GM19025 (cell line): ENCODE results near the gene CPD.

Source experiments
- ATAC-seq: cut with Tn5 transposase; IDR thresholded peaks from one replicate; pipeline ENCODE4 v1.9.1; 2021; ENCODE audit warnings: mild to moderate bottlenecking, low read depth, moderate library complexity; ENCODE audit not compliant: unreplicated experiment

Gene CPD

DNA sequence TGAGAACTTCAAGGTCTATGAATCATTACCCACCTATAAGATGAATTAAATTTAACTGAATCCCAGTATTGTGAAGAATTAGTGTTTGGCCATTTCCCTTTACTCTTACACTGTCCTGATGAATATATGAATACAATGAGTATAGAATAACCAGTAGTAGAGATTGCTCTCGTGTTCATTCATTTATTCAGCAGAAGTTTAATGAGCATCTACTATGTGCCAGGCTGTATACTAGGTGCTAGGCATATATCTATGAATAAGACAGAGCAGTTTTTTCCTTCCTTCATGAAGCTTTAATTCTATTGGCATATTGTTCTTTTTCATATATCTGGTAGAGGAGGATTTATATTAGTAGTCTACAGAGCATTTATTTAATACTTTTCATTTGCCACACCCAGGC, 104.4 kb downstream of the CPD start:
- no peak for ATAC-seq

DNA sequence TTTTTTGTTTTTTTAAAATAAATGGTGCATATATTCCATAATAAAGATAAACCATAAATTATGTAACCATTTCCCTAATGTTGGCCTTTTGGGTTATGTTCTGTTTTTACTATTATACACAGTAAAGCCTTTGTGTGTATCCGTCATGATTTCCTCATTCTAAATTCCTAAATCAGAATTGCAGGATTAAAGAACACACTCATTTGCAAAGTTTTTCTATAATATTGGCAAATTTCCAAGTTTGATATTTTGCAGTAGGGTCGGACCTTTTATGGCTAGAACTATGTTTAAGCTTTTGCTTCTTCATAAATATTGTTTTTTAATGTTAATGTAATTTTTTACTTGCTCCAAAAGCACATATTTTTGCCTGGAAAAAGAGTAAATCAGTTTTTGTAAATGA, 115.1 kb downstream of the CPD start:
- ATAC-seq: no peak

DNA sequence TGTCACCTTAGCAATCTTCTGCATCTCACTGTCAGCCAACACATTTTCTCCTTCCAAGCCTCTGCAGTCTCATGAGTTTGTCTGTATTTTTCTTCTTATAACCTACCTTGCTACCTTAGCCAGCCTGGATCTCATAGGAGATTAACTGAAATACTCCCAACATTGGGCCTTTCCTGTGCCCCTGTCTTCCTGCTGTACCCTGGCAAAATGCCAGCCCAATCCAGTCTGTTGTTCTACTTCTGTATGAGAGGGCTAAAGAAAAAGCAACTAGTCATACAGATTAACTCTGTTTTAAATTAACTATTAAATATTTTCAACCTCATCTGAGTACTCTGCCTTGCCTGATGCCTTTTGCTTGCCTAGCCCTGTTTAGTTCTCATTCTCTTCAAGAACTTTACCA, 116.9 kb downstream of the CPD start:
- ATAC-seq: no peak

DNA sequence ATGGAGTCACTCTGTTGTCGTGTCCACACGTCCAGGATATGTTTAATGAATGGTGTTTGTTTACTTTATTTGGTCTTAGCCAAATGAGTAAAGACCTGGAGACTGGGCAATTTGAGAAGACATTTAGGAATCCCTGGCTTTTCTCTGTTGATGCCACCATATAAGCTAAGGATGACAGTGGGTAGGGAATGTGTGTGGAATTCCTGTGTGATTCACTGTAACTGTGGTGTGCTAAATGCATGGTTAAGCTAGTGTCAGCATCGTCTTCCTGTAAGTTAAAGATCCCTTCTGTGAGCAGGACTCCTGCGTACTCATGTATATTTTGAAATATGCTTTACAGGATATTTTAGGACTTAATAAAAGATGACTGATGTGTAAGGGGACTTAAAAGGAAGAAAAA, 124.8 kb downstream of the CPD start:
- no peak for ATAC-seq

DNA sequence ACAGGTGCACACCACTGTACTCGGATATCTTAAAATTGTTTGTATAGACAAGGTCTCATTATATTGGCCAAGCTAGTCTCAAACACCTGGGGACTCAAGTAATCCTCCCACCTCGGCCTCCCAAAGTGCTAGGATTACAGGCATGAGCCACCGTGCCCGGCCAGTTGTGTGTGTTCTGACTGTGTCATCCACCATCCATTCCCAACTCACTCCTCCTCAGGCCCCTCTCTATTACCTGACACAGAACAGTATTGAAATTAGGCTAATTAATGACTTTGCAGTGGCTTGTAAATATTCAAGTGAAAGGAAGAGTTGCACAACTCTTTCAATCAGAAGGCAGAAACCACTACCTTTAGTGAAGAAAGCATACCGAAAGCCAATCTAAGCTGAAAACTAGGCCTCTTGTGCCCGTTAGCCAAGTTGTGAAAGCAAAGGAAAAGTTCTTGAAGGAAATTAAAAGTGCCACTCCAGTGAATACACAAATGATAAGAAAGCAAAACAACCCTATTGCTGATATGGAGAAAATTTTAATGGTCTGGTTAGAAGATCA, 127.2 kb downstream of the CPD start:
- ATAC-seq: no peak

DNA sequence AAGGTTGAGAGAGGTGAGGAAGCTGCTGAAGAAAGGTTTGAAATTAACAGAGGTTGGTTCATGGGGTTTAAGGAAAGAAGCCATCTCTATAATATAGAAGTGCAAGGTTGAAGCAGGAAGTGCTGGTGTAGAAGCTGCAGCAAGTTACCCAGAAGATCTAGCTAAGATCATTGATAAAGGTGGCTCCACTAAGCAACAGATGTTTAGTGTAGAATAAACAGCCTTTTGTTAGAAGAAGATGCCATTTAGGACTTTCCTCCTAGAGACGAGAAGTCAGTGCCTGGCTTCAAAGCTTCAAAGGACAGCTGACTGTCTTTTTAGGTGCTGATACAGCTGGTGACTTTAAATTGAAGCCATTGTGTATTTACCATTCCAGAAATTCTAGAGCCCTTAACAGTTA, 127.8 kb downstream of the CPD start:
- no peak for ATAC-seq

DNA sequence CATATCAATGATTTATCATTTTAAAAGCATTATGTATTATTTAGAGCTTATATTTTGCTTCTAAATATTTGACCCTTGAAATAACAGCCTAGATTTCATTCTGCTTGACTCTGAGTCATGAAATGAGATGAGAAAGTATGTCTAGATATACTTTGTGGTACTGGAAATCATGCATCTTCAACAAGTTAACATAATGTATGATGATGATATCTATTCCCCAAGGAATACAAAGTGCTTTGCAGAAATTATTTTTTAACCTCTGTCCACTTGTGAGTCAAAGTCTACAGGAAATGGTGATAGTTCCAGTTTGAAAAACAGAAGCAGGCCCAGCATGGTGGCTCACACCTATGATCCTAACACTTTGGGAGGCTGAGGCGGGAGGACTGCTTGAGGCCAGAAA, 134.6 kb downstream of the CPD start:
- no peak for ATAC-seq

DNA sequence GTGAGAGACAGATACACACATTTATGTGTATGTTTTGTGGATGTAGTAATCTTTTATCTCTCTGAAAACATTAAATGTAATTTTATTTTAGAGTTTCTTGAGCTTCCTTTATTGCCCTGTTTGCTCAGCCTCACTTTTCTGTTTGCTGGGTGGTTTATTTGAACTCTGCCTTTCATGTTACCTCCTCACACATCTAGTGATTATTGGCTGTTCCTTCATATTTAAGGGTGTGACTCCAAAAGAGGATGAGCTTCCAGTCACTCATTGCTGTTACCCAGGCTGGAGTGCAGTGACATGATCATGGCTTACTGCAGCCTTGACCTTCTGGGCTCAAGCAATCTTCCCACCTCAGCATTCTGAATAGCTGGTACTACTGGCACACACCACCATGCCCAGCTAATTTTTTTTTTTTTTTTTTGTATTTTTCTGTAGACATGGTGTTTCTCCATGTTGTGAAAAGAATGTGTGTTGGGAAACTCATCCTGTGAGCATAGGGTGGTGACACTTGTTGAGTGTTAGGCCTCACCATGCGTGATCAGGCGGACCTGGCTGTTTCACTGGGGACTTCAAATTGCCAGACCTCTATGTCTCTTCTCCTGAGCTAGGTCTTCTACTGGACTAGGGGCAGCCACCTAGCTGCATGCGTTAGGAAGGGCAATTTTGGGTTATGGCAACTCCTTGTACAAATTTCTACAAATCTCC, 136.3 kb downstream of the CPD start:
- ATAC-seq: no peak

DNA sequence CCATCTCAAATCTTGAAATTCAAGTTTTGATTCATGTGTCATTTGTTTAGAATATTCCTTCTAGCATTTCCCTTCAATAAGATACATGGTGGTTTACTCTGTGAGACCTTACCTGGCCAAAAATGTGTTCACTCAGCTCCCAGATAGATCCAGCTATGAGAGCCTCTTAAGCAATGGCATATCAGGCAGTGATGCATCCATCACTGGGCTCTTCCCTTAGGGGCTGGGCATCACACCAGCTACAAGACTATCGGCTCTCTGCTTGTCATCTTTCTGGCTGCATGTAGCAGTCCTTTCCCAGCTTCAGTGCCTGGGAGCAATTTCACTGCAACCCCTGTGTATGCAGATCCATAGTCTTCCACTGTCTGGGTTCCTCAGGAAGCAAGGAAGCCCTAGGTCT, 139.1 kb downstream of the CPD start:
- no peak for ATAC-seq

DNA sequence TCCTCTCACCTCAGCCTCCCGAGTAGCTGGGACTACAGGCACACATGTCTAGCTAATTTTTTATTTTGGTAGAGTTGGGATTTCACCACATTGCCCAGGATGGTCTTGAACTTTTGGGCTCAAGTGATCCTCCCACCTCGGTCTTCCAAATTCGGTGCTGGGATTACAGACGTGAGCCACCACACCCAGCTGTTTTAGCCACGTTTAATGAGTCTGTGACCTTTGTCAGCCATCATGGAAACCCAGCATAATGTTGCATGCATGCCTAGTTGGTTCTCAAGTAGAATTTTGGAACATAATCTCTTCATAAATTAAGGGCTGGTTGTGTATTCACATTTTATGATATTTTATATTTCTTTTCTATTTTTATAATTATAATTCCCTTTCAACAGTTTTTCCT, 140.4 kb downstream of the CPD start:
- no peak for ATAC-seq
